K562 (cell line): ENCODE measurements around the gene MDC1. TPM values are rescaled to one million over a fixed set of nuclear protein-coding genes. Genes with fewer than 3 reads are reported as not detected.

Source experiments
- BCOR ChIP-seq: fragments of 450-650 bp; IDR thresholded peaks from 2 replicates; pipeline ENCODE4 v1.6.1; 2016
- DLX4 ChIP-seq: fragments of 250-450 bp; sonication (Bioruptor Pico); IDR thresholded peaks from 2 replicates; pipeline ENCODE4 v1.6.1; 2021; ENCODE audit warnings: mild to moderate bottlenecking
- EWSR1 ChIP-seq: fragments of 450-650 bp; IDR thresholded peaks from 2 replicates; pipeline ENCODE4 v1.6.1; 2018; ENCODE audit warnings: borderline replicate concordance, mild to moderate bottlenecking, low read depth, moderate library complexity; ENCODE audit not compliant: partially characterized antibody
- FOXJ2 ChIP-seq: fragments of 200-800 bp; sonication (Bioruptor generic); IDR thresholded peaks from 2 replicates; pipeline ENCODE4 v1.6.1; 2016; ENCODE audit warnings: missing genetic modification characterization, missing compliant biosample characterization
- ILK ChIP-seq: fragments of 450-650 bp; IDR thresholded peaks from 2 replicates; pipeline ENCODE4 v1.6.1; 2016; ENCODE audit warnings: missing genetic modification characterization, low read depth, mild to moderate bottlenecking, missing compliant biosample characterization, moderate library complexity, borderline replicate concordance
- MAZ ChIP-seq, 2 experiments: fragments of 450-650 bp in 1 of 2; sonication (generic) in 1 of 2; formaldehyde crosslinking; IDR thresholded peaks in 1 of 2; conservative IDR thresholded peaks in 1 of 2; 2 replicates each; pipeline versions ENCODE4 v1.4.0 to v1.5.0; 2020; ENCODE audit warnings: mild to moderate bottlenecking in 1 of 2, missing genetic modification reagents in 1 of 2
- MBD2 ChIP-seq: sonication (generic); IDR thresholded peaks from 2 replicates; pipeline ENCODE4 v1.6.1; 2016; ENCODE audit warnings: low read depth, borderline replicate concordance
- NELFE ChIP-seq: IDR thresholded peaks from 2 replicates; pipeline ENCODE4 v1.6.1; 2011; ENCODE audit warnings: mild to moderate bottlenecking; ENCODE audit not compliant: insufficient read depth, insufficient read length
- RFX5 ChIP-seq: IDR thresholded peaks from 2 replicates; pipeline ENCODE4 v1.6.1; 2011; ENCODE audit warnings: low read depth, mild to moderate bottlenecking, improper control_type of control experiment, low read length
- SIN3B ChIP-seq: fragments of 450-650 bp; IDR thresholded peaks from 2 replicates; pipeline ENCODE4 v1.6.1; 2017; ENCODE audit warnings: low read depth, mild to moderate bottlenecking, moderate library complexity
- SNAPC5 ChIP-seq: fragments of 250-450 bp; sonication (Bioruptor Pico); IDR thresholded peaks from 2 replicates; pipeline ENCODE4 v1.8.0; 2021; ENCODE audit warnings: moderate library complexity, mild to moderate bottlenecking, inconsistent platforms
- SRSF9 ChIP-seq: fragments of 200-400 bp; formaldehyde crosslinking; IDR thresholded peaks from 2 replicates; pipeline ENCODE4 v1.6.1; 2017; ENCODE audit warnings: low read depth, low read length, borderline replicate concordance
- TEAD1 ChIP-seq, 2 experiments: fragments of 450-650 bp in 1 of 2; sonication (generic) in 1 of 2; formaldehyde crosslinking; IDR thresholded peaks; 2 replicates each; pipeline versions ENCODE4 v1.4.0 to v1.8.0; 2020 to 2022; ENCODE audit warnings: mild to moderate bottlenecking in 2 of 2, missing genetic modification reagents in 1 of 2
- ZBTB11 ChIP-seq, 3 experiments: fragments of 200-800 bp in 1 of 3; fragments of 250-450 bp in 1 of 3; fragments of 450-650 bp in 1 of 3; sonication (Bioruptor Pico) in 1 of 3; sonication (Bioruptor generic) in 1 of 3; formaldehyde crosslinking in 1 of 3; IDR thresholded peaks; 2 replicates each; pipeline versions ENCODE4 v1.6.1 to v1.8.0; 2016 to 2022; ENCODE audit warnings: mild to moderate bottlenecking in 2 of 3, missing genetic modification characterization in 2 of 3, missing compliant biosample characterization in 1 of 3, moderate library complexity in 1 of 3
- ZBTB49 ChIP-seq: sonication (generic); formaldehyde crosslinking; IDR thresholded peaks from 2 replicates; pipeline ENCODE4 v1.8.0; 2022; ENCODE audit warnings: missing genetic modification reagents, mild to moderate bottlenecking, borderline replicate concordance
- ZNF398 ChIP-seq: fragments of 250-450 bp; sonication (Bioruptor Pico); IDR thresholded peaks from 2 replicates; pipeline ENCODE4 v1.8.0; 2021; ENCODE audit warnings: moderate library complexity, mild to moderate bottlenecking, inconsistent platforms
- ZNF57 ChIP-seq: fragments of 450-650 bp; formaldehyde crosslinking; IDR thresholded peaks from 2 replicates; pipeline ENCODE4 v1.4.0; 2020; ENCODE audit warnings: mild to moderate bottlenecking, moderate library complexity
- ZNF668 ChIP-seq: fragments of 250-450 bp; sonication (Bioruptor Pico); IDR thresholded peaks from 2 replicates; pipeline ENCODE4 v1.8.0; 2022; ENCODE audit warnings: mild to moderate bottlenecking, inconsistent platforms
- polyA plus RNA-seq, 8 experiments: library from polyadenylated mRNA; depleted of rRNA in 4 of 8; stranded (reverse) in 5 of 8; unstranded in 3 of 8; fragments of >200 nt; fragmentation: Nextera tagmentation in 2 of 8; fragmentation: Illumina TruSeq in 1 of 8; extraction: Ambion mirVana in 2 of 8; extraction: Trizol in 1 of 8; gene quantifications; 2 replicates each; pipeline versions ENCODE4 v1.2.1 to v1.2.3, GENCODE V29; 2011 to 2014; ENCODE audit warnings: inconsistent platforms in 1 of 8, missing spikeins in 1 of 8
- total RNA-seq, 7 experiments: library from RNA; depleted of rRNA in 6 of 7; stranded (reverse); fragments of >200 nt in 6 of 7; fragmentation: Illumina TruSeq in 2 of 7; extraction: Trizol in 2 of 7; gene quantifications; 2 replicates each; pipeline versions ENCODE4 v1.2.1 to v1.2.3, GENCODE V29; 2011 to 2021; ENCODE audit warnings: low replicate concordance in 1 of 7

MDC1 gene
- total and polyA plus RNA-seq, 9 of the 15 experiments (the other 6 are each of a cell fraction or from before 2014, with no cell fraction given), result 8.2 to 114 (median 20.0) TPM

- no peak for TF ChIP-seq SRSF9
- TF ChIP-seq FOXJ2, result no peak
- no peak for TF ChIP-seq RFX5
- no peak for TF ChIP-seq ILK (tag)
- TF ChIP-seq ZBTB49 (CRISPR knock-in tag), result 0 out of 2 replicates have a peak, but pooled peaks have one; percentile 70
- TF ChIP-seq ZNF57, result no peak
- TF ChIP-seq TEAD1 (CRISPR knock-in tag; IDR thresholded peaks at IDR 0.05), result peak in 1 of 2 experiments; percentile 56; a peak in 1 of 4 replicates
- no peak for TF ChIP-seq ZNF668 (CRISPR knock-in tag)
- TF ChIP-seq BCOR, result peak; percentile 48; the same call in 1 of the 2 replicates
- TF ChIP-seq DLX4, result no peak
- TF ChIP-seq MAZ (CRISPR knock-in tag; conservative IDR thresholded peaks at IDR 0.05 in 1 of 2, IDR thresholded peaks at IDR 0.05 in 1 of 2), result peak; percentile 69 to 92
- TF ChIP-seq ZNF398, result no peak
- TF ChIP-seq EWSR1, result no peak
- TF ChIP-seq SNAPC5 (CRISPR knock-in tag), result no peak
- no peak; the same call in 1 of the 2 replicates for TF ChIP-seq SIN3B
- no peak for TF ChIP-seq MBD2
- TF ChIP-seq NELFE, result no peak
- TF ChIP-seq ZBTB11 (CRISPR knock-in tag; IDR thresholded peaks at IDR 0.05), result no peak
These were observed 37.9 kb downstream of the MDC1 start (continued) for GRCh38 chr6:30678964-30679726.
